Neural cell (in vitro differentiated cells): Measurements from ENCODE around the gene MRO. TPM values are rescaled to one million over a fixed set of nuclear protein-coding genes. Genes with fewer than 3 reads are reported as not detected.

Source experiments
- H2AFZ ChIP-seq: fragments of 200-600, 300-800 bp; sonication (generic), shearing (Covaris generic); 2 replicates; pipeline ENCODE4 v1.6.0; 2014; ENCODE audit warnings: low read depth, mild to moderate bottlenecking, antibody characterized with exemption, low read length, moderate library complexity
- H3F3A ChIP-seq: fragments of 200-600 bp; shearing (Covaris generic); 2 replicates; pipeline ENCODE4 v1.6.1; 2016; ENCODE audit warnings: mild to moderate bottlenecking, moderate library complexity, mixed read lengths, antibody characterized with exemption, low read length; ENCODE audit not compliant: insufficient read depth, poor library complexity, severe bottlenecking
- H3K27ac ChIP-seq: fragments of 200-600, 300-800 bp; sonication (generic), shearing (Covaris generic); 2 replicates; pipeline ENCODE4 v1.5.1; 2014; ENCODE audit warnings: mild to moderate bottlenecking, low read length, moderate library complexity
- H3K27me3 ChIP-seq: fragments of 300-800, 200-600 bp; sonication (generic), shearing (Covaris generic); 2 replicates; pipeline ENCODE4 v1.6.0; 2014; ENCODE audit warnings: mild to moderate bottlenecking, low read depth, low read length, moderate library complexity; ENCODE audit not compliant: insufficient read depth
- H3K36me3 ChIP-seq: fragments of 300-800, 200-600 bp; sonication (generic), shearing (Covaris generic); 2 replicates; pipeline ENCODE4 v1.5.1; 2014; ENCODE audit warnings: mild to moderate bottlenecking, antibody characterized with exemption, low read length, moderate library complexity; ENCODE audit not compliant: insufficient read depth
- H3K4me2 ChIP-seq: fragments of 300-800, 200-600 bp; sonication (generic), shearing (Covaris generic); 2 replicates; pipeline ENCODE4 v1.6.0; 2014; ENCODE audit warnings: mild to moderate bottlenecking, low read length
- H3K4me3 ChIP-seq: fragments of 300-800, 200-600 bp; sonication (generic), shearing (Covaris generic); 2 replicates; pipeline ENCODE4 v1.5.1; 2014; ENCODE audit warnings: mild to moderate bottlenecking, low read length, moderate library complexity
- H3K79me2 ChIP-seq: fragments of 200-600 bp; shearing (Covaris generic); replicated peaks from 2 replicates; pipeline ENCODE4 v1.6.0; 2014; ENCODE audit warnings: mild to moderate bottlenecking, low read length, moderate library complexity; ENCODE audit not compliant: insufficient read depth
- H3K9ac ChIP-seq: fragments of 300-800, 200-600 bp; sonication (generic), shearing (Covaris generic); 2 replicates; pipeline ENCODE4 v1.6.1; 2016; ENCODE audit warnings: mild to moderate bottlenecking, low read length, mixed read lengths
- H3K9me2 ChIP-seq: fragments of 200-600 bp; shearing (Covaris generic); 2 replicates; pipeline ENCODE4 v1.6.1; 2016; ENCODE audit warnings: mild to moderate bottlenecking, low read length, mixed read lengths; ENCODE audit not compliant: insufficient read depth
- H3K9me3 ChIP-seq: fragments of 200-600, 300-800 bp; sonication (generic), shearing (Covaris generic); 2 replicates; pipeline ENCODE4 v1.6.1; 2016; ENCODE audit warnings: mild to moderate bottlenecking, mixed run types, low read length, moderate library complexity, mixed read lengths
- H4K20me1 ChIP-seq: fragments of 200-600 bp; shearing (Covaris generic); 2 replicates; pipeline ENCODE4 v1.6.1; 2016; ENCODE audit warnings: mild to moderate bottlenecking, mixed run types; ENCODE audit not compliant: insufficient read depth
- EP300 ChIP-seq: fragments of 450-650 bp; conservative IDR thresholded peaks from 2 replicates; pipeline ENCODE4 v1.6.1; 2014; ENCODE audit warnings: antibody characterized with exemption, mild to moderate bottlenecking, moderate library complexity; ENCODE audit not compliant: poor library complexity, severe bottlenecking
- EZH2 ChIP-seq: fragments of 200-600, 300-800 bp; shearing (Covaris generic), sonication (generic); IDR thresholded peaks from 2 replicates; pipeline ENCODE4 v1.6.1; 2014; ENCODE audit warnings: antibody characterized with exemption, low read length, borderline replicate concordance, mild to moderate bottlenecking; ENCODE audit not compliant: insufficient read depth, poor library complexity, severe bottlenecking
- MXI1 ChIP-seq: fragments of 450-650 bp; conservative IDR thresholded peaks from 2 replicates; pipeline ENCODE4 v1.6.1; 2014; ENCODE audit warnings: antibody characterized with exemption, mild to moderate bottlenecking; ENCODE audit not compliant: poor library complexity, severe bottlenecking
- POLR2AphosphoS5 ChIP-seq: IDR thresholded peaks from 2 replicates; pipeline ENCODE4 v1.6.1; 2012
- RAD21 ChIP-seq: fragments of 450-650 bp; conservative IDR thresholded peaks from 2 replicates; pipeline ENCODE4 v1.6.1; 2014; ENCODE audit warnings: antibody characterized with exemption, mild to moderate bottlenecking, moderate library complexity
- SMC3 ChIP-seq: fragments of 450-650 bp; conservative IDR thresholded peaks from 2 replicates; pipeline ENCODE4 v1.6.1; 2014; ENCODE audit warnings: antibody characterized with exemption, mild to moderate bottlenecking, moderate library complexity; ENCODE audit not compliant: poor library complexity
- TAF1 ChIP-seq: IDR thresholded peaks from 2 replicates; pipeline ENCODE4 v1.6.1; 2012; ENCODE audit warnings: low read depth
- polyA plus RNA-seq: library from polyadenylated mRNA; depleted of rRNA; stranded (reverse); fragments of >200 nt; gene quantifications from 2 replicates; pipeline ENCODE4 v1.2.3, GENCODE V29; 2014
- TF ChIP-seq, protein P1 (sequence below): IDR thresholded peaks from 2 replicates; pipeline ENCODE4 v1.6.1; 2012; ENCODE audit warnings: borderline replicate concordance
- TF ChIP-seq, protein P2 (sequence below): fragments of 450-650 bp; IDR thresholded peaks from 2 replicates; pipeline ENCODE4 v1.5.1; 2014; ENCODE audit warnings: antibody characterized with exemption, mild to moderate bottlenecking, moderate library complexity; ENCODE audit not compliant: poor library complexity, severe bottlenecking

Gene MRO
- polyA plus RNA-seq, 1 donor from 2014 or later, result not detected

DNA sequence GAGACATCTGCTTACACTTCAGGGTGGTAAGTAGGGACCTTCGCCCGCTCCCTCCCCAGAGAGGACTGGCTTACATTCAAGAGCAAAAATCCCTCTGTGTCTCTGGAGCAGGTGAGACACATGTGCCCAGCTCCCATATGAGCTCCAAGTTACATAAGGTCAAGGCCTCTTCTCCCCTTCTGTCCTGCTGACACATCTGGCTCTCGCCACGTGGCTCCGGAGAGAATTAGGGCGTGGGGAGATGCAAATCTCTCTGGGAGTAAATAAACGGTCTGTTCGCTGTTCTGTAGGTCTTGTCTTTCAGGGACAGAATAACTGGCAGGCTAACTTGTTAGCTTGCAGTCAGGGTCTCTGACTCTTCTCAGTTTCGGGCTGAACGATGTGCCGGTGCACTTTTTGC is 16.2 kb downstream of the MRO start:
- Histone ChIP-seq H3K27ac (no peak overlapping the region), H2AFZ (no peak overlapping the region), H3K36me3 (no peaks in the 10 kb centered on the region), H4K20me1 (no peaks in the 10 kb centered on the region), H3F3A (no peaks in the 10 kb centered on the region), H3K79me2 (no peaks in the 10 kb centered on the region), H3K9me2 (no peaks in the 10 kb centered on the region), H3K9ac (no peak overlapping the region), H3K9me3 (no peaks in the 10 kb centered on the region), H3K4me2 (no peak overlapping the region), H3K27me3 (no peaks in the 10 kb centered on the region), H3K4me3 (no peak overlapping the region)
- TF ChIP-seq MXI1 (no peak), TAF1 (no peak), RAD21 (no peak), POLR2AphosphoS5 (no peak), EZH2 (no peak), EP300 (no peak), SMC3 (no peak)
- TF ChIP-seq, protein P1, sequence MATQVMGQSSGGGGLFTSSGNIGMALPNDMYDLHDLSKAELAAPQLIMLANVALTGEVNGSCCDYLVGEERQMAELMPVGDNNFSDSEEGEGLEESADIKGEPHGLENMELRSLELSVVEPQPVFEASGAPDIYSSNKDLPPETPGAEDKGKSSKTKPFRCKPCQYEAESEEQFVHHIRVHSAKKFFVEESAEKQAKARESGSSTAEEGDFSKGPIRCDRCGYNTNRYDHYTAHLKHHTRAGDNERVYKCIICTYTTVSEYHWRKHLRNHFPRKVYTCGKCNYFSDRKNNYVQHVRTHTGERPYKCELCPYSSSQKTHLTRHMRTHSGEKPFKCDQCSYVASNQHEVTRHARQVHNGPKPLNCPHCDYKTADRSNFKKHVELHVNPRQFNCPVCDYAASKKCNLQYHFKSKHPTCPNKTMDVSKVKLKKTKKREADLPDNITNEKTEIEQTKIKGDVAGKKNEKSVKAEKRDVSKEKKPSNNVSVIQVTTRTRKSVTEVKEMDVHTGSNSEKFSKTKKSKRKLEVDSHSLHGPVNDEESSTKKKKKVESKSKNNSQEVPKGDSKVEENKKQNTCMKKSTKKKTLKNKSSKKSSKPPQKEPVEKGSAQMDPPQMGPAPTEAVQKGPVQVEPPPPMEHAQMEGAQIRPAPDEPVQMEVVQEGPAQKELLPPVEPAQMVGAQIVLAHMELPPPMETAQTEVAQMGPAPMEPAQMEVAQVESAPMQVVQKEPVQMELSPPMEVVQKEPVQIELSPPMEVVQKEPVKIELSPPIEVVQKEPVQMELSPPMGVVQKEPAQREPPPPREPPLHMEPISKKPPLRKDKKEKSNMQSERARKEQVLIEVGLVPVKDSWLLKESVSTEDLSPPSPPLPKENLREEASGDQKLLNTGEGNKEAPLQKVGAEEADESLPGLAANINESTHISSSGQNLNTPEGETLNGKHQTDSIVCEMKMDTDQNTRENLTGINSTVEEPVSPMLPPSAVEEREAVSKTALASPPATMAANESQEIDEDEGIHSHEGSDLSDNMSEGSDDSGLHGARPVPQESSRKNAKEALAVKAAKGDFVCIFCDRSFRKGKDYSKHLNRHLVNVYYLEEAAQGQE, result no peak
- TF ChIP-seq, protein P2, sequence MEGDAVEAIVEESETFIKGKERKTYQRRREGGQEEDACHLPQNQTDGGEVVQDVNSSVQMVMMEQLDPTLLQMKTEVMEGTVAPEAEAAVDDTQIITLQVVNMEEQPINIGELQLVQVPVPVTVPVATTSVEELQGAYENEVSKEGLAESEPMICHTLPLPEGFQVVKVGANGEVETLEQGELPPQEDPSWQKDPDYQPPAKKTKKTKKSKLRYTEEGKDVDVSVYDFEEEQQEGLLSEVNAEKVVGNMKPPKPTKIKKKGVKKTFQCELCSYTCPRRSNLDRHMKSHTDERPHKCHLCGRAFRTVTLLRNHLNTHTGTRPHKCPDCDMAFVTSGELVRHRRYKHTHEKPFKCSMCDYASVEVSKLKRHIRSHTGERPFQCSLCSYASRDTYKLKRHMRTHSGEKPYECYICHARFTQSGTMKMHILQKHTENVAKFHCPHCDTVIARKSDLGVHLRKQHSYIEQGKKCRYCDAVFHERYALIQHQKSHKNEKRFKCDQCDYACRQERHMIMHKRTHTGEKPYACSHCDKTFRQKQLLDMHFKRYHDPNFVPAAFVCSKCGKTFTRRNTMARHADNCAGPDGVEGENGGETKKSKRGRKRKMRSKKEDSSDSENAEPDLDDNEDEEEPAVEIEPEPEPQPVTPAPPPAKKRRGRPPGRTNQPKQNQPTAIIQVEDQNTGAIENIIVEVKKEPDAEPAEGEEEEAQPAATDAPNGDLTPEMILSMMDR, result no peak

DNA sequence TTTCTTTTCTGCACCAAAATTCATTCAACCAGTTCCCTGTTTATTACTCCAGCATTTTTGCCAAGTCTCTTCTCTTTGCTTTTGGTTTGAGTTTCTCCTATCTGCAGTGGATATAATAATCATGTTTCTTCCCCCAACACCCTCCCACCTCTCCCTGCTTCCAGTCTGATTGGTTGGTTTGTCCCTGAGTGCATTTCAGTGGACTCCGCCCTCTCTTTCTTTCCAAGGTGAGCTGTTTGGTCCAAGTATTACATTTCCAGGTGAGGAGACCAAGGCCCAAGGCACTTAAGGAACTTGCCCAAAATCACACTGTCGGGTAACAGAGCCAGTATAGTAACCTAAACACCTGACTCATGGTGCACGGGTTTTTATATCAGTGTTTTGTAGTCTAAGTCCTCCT is 17.7 kb downstream of the MRO start:
- Histone ChIP-seq H3K4me2 (no peak overlapping the region), H3K4me3 (no peak overlapping the region), H3K36me3 (no peaks in the 10 kb centered on the region), H4K20me1 (no peaks in the 10 kb centered on the region), H2AFZ (no peak overlapping the region), H3K27ac (no peak overlapping the region), H3K9me2 (no peaks in the 10 kb centered on the region), H3K9me3 (no peaks in the 10 kb centered on the region), H3K27me3 (no peaks in the 10 kb centered on the region), H3F3A (no peaks in the 10 kb centered on the region), H3K9ac (no peak overlapping the region), H3K79me2 (no peaks in the 10 kb centered on the region)
- TF ChIP-seq, protein P2, result no peak
- no peak for TF ChIP-seq POLR2AphosphoS5
- no peak for TF ChIP-seq TAF1
- TF ChIP-seq EP300, result no peak
- TF ChIP-seq EZH2, result no peak
- TF ChIP-seq SMC3, result no peak
- TF ChIP-seq MXI1, result no peak
- TF ChIP-seq, protein P1, result no peak
- no peak for TF ChIP-seq RAD21
